Central memory CD4-positive, alpha-beta T cell (primary cell): ENCODE results near the gene CENPU.

Source experiments
- DNase-seq: peaks from one replicate; pipeline ENCODE4 v3.0.0; 2022

CENPU gene

DNA sequence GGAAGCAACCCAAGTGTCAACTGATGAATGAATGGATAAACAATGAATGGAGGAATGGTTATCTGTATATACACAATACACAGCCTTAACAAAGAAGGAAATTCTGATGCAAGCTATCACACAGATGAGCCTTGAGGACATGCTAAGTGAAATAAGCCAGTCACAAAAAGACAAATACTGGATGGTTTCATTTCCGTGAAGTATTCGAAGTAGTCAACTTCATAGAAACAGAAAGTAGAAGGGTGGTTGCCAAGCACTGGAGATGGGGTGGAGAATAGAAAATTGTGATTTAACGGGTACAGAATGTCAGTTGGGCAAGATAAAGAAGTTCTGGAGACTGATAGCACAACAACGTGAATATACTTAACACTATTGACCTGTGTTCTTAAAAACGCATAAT, 28.2 kb downstream of the CENPU start:
- no peak for DNase-seq

DNA sequence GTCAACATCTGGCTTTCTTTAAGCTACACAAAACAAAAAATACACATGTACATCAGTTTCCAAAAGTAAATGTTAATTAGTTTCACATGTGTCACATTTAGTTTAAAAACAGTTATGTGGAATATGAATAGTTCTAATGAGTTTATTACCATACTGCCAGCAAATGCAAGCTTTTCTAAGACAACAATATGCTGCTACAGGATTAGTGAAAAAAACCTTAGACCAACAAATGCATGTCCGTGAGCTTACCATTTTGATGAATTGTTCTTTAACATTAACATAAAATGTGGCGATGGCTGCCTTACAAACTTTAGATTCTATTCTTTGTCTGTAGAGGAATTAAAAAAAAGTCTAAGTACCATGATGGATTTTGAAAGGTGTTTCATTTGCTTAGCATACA, 31.8 kb downstream of the CENPU start:
- no peak for DNase-seq

DNA sequence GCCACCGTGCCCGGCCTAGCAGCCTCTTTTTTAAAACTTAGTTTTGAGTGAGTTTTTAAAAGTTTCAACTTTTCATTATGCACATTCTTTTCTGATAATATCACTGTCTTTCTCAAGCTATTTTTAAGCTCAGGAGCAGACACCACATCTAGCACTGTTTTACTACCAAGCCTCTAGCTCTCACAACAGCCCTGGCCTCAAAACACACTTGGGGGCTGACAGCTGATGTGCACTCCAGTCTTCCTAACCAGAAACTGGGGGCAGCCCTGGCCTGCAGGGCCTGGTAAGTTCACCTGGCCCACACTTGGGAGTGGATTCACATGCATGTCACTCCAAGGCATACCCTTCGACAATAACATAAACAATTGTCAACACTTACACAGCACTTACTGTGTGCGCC, 34.0 kb downstream of the CENPU start:
- no peak for DNase-seq

DNA sequence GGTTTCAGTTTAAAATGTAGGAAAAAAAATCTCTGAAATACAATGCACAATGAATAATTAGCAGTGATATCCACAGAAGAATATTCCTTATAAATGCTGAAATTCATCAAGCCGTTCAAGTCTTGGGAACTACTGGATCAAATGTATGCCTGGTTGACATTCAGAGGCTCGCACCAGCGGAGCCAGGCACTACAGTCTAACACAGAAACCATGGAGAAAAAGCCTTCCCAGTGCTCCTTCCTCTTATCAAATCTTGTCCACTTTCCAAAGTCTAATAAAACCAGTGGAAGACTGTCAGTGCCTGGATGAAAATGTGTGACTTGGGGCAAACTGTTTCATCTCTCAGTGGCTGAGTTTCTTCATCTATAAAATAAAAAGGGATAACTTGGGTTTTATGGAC, 35.9 kb downstream of the CENPU start:
- no peak for DNase-seq

DNA sequence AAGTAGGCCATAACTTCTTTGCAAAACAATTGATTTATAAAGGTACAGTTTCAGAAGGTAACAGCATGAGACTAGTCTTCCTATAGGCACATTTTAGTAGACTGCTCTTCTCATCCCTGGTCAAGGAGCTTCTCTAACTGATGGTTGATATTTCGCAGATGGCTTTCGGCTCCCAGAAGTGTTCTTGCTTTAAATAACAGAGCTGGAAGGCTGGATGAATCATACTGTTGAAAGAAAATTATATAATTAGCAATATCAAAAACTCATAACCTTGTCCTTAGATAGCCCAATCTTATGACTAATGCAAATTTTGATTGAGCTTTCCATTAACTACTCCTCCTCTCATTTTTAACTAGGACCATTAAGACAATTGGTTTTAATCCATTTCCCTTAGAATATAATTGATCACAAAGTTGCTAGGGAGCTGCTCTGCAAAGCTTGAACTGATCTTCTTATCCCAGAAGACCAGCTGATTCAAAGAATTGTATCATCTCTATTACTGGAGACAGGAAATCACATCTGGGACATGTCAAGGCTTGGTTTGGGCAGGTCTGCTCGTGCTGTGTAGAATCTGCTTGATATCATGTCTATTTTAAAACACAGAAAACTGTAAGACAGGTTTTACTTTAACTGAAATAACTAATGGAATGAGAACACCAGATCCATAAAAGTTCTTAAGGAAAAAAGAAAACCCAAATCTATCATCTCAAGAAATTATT, 38.6 kb downstream of the CENPU start:
- DNase-seq = no peak

DNA sequence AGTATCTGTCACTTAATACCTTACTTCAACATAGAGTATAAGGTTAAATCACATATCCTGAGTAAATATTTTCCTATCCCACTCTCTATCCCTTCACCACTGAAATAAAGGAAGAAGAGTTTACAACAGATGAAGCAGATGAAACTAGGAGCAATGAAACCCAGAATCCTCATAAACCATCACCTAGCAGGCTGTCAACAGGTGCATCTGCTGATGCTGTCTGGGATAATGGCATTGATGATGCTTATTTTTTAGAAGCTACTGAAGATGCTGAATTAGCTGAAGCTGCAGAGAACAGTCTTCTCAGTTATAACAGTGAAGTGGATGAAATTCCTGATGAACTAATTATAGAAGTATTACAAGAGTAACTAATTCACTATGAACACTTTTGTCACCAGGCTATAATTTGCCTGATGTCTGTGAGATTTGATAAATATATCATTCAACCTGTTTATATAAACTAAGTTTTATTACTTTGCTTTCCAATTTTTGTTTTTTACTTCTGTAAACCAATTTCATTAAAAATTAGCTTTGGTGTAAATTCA, 39.4 kb downstream of the CENPU start:
- DNase-seq = no peak

DNA sequence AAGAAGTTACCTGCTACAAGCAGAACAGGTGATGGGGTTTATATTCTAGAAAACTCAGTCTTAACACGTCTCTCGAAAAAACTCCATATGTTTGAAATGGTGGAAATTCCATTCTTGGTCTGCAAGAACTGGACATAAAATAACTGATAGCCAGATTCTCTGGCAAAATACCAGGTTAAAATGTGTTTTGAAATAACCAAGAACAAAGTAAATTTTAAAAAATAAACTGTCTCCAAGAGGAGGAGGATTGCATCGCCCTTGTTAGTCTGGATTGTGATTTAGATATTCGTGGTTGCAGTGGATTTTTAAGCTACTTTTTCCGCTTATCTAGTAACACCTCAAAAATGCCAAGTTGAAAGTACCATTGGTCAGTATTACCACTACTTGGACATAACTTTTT, 40.8 kb downstream of the CENPU start:
- no peak for DNase-seq

DNA sequence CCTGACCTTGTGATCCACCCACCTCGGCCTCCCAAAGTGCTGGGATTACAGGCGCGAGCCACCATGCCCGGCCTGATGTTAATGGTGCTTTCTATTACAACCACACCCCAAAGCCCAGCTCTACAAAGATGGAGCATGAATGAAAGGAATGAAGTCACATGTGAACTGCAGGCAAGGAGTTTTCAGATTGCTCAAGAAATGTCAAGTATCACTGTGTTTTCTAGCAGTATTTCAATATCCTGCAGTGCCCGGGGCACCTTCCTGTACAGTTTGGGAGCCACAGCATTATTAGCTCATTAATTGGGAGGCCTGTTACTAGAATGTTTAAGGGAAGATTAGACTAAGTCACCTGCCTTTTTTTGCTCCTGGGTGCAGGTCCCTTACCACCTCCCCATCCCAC, 44.2 kb downstream of the CENPU start:
- no peak for DNase-seq

DNA sequence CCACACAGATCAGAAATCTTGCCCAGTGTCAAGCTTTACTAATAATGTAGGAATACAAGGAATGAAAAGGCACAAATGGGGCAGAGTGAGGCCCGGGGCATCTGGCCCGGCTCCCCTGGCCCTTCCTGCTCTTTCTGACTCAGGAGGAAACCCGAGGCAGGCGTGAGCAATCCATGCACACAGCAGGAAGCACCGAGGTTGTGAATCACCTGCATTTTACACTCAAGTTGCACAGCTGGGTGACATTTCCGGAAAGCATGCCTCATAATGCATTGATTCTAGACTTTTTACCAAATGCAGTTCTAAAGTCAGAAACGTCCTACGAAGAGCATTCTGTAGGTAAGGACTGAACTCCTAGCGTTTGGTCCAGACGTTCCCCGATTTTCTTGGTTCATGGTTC, 45.4 kb downstream of the CENPU start:
- DNase-seq = no peak

DNA sequence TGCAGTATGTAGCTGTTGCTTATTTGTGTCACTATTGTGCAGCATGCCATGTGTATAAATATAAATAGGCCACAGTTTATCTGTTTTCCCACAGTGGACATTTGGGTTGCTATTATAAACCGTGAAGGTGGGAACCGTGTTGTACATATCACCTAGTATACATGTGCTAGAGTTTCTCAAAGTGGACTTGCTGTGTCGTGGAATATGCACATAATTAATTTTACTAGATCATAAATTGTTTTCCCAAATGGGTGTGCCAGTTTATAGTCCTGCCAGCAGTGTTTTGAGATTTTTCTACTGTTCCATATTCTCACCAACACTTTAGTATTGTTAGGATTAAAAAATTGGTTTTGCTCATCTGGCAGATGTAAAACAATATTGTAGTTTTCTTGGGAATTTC, 45.9 kb downstream of the CENPU start:
- DNase-seq = no peak

DNA sequence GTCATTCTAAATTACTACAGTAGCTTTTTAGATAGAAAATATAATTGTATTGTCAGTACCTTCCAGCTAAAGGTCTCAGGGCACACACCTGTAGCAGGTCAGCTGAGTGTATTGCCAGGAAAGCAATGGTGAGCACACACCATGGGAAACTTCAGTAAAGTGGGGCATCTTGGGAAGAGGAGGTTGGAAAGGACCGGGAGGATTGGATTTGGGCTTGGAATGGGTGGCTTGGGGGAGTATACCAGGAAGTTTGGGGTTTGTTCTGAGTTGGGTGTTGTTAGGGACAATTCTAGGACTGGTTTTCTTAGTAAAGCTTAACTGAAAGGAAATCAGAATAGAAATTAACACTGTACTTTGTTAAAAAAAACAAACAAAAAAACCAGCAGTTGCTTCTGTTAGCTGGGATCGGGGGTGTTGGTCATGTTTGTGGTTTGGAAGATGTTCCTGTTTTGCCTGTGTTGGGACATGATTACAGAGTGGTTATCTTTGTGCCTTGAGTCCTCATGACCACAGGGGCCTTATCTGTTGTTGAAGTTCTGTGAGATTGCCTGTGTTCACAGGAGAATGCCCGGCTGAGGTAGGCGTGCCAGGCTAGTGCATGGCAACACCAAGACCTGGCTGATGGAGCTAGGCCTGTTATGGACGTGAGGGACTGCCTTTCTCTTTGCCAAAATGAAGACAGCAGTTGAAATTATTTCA, 49.3 kb downstream of the CENPU start:
- DNase-seq = no peak

DNA sequence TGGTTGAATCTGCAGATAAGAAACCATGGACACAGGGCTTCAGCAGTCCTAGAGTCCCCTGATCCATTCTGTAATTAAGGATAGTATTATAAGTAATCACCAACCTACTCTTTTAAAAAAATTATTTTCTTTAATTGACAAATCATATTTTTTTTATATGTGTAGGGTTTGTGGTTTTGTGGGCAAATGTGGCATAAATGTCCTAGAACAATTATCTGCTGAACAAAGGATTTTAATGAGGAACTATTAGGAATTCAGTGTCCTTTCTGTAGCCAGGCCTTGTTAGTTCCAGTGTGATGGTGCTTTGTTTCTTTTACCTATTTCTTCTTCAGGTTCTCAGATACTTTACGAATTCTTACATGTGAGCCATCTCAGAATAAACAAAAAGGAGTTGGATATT, 52.0 kb downstream of the CENPU start:
- no peak for DNase-seq

DNA sequence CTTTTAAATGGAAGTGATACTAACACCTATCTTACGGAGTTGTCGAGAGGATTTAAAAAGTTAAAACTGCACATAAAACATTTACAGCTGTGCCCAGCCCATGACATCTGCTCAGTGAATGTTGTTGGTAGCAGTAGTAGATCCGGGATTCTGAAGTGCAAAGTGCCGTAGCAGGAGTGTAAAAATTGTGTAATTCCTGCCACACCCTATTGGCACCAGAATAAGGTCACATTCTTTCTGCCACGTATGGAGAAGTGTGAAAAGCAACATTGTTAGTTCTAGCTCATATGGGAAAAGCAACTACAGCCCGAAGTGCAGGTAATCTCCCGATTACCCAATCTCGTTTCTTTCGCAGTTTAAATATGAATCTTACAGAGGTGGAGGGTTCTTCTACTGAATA, 53.2 kb downstream of the CENPU start:
- DNase-seq = no peak

DNA sequence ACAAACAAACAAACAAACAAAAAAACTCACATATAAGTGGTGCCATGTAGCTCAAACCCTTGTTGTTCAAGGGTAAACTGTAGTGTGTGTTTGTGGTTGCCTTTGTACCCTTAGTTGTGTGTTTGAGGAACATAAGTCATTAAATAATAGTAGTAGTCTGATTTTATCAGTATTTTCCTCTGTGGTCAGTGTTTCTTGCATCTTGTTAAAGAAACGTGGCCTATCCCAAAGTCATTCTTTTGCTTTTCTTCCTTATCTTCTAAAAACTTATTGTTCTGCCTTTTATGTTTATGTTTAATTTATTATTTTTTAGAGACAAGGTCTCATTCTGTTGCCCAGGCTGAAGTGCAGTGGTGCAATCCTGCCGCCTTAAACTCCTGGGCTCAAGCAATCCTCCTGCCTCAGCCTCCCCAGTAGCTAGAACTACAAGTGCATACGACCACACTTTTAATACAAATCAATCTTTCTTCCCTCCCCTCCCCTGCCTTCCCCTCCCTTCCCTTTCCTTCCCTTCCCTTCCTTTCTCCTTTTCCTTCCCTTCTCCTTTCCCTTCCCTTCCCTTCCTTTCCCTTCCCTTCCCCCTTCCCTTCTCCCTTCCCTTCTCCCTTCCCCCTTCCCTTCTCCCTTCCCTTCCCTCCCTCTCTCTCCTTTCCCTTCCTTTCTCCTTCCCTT, 57.9 kb downstream of the CENPU start:
- no peak for DNase-seq

DNA sequence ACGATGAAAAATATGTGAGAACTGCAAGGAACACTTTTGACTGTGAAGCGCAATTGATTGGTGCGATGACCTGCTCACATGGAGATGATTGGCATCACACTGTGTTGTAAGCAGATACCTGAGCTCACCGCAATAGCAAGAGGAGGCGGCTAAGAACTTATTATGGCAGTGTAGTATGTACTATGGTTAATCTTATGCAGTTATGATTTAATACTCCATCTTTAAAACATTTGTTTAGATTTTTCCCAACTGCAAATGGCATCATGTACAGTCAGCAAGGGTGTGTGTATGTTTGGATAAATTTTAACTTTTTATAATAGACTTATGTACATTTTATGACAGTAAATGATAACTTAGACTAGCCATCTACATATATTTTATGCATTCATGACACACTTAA, 58.9 kb downstream of the CENPU start:
- no peak for DNase-seq

DNA sequence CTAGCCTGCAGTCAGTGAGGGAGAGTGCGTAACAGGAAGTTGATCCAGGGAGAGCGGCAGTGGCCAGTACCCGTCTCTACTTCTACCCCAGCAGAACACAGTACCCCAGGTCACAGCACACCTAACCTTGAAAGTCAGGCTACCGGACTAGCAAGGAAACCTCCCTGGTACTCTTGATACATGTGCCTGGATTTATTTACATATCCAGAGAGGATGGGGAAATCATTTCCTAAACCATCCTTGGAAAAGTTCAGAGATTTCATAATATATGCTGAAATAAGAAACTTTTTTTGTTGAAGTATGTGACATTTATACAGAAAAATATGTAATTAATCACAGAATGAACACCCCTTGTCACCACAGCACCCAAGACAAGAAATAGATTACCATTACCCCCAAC, 59.9 kb downstream of the CENPU start:
- DNase-seq = no peak

DNA sequence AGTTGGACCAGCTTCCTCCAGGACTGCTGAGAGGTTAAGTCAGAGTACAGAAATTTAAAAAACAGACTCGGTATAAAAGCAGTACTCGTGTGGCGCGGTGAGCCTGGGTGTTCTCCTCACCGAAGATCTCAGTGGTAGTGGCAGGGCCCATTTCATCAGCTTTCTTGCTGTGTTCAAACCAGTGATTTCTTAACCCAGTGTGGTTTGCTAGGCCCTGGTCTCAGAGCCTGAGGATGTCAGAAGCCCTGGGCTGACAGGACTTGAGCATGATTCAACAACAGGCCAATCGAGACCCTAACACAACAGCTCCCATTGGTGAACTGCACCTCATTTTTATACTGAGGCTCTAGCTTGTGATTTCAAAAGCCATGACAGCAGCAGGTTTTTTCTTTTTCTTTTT, 61.2 kb downstream of the CENPU start:
- no peak for DNase-seq

DNA sequence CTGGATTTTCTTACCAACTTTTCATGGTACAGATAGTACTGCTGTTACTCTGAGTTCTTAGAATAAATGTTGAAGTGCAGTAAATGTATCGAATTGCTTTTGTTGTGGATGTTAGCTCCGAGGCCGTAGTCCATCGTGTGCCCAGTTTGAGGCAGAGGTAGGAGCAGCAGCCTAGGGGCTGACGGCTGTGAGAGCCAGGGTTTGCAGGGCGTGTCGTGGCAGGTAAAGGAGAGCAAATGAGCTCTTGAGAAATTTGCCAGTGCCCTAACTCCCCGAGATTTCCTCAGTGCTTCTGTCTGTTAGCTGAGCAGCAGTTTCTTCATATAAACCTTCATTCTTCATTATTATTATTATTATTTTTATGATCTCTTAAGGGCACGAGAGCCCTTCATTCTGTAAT, 62.8 kb downstream of the CENPU start:
- no peak for DNase-seq

DNA sequence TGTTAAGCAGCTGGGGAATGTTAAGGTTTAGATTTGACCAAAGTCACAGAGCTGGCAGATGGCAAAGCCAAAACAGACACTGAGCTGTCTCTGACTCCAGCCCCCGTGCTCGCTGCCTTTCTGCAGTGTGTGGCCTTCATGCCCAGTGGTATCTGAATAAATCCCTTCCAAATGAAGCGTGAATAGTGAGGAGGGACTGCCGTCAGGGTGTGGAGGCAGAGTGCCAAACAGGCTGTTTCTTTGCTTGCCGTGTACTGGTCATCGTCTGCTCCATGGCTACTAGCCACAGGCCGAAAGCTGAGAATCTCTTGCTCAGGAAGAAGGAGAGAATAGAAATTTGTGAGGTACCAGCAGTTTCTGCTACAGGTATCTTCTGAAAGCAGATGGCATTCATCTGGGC, 64.6 kb downstream of the CENPU start:
- no peak for DNase-seq

DNA sequence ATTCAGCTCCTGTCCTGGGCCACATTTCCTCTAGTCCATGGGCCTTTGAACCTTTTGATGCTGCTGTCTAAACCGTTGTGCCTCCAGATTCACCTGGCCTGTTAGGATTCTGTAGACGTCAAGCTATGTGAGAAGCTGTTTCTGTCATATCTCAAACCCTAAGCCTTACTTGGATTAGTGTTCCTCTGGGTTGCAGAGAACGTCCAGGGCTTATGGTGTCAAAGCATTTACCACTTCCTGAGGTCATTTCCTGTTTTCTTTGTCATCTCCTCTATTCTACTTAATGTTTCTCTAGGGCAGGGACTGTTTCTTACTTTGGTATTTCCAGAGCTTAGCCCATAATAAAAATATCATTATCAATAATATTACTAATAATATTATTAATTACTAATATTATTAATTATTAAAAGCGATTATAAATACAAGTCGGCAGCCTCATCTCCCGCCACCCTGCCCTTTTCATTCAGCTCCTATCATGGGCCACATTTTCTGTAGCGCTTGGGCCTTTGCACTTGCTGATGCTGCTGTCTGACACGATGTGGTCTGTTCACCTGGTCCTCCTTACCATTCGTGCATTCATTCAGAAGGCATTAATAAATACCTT, 65.3 kb downstream of the CENPU start:
- DNase-seq = no peak

DNA sequence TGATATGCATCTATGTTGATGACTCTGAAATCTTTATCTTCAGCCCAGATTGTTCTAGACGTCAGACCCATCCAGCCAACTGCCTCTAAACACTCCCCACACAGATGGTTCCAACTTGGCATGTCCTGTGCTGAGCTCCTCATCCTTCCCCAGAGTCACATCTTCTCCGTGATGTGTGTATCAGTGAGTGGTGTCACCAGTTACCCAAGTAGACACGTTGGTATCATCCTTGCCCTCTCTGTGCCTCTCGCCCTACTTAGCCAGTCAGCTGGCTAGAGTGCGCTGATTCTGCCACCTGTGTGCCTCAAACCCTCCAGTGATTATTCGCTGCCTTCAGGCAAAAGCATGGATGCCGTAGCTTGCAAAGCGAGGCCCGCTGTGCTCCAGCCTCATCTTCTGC, 65.8 kb downstream of the CENPU start:
- no peak for DNase-seq

DNA sequence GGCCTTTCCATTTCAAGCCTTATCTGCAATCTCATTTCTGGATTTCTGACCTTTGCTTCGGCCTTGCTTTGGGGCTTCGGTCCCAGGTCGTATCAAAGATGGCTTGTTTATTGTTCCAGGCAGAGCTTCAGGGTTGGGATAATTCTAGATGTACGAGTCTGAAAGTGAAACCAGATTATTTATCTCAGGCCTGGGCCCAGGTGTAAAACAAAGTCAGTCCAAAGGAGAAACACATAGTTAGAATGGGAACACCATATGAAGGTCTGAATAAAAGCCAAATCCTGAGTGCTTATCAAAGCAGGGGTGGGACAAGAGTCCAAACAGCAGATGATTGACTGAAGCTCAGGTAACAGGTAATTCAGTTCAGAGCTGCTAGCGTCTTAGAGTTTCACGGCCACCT, 67.2 kb downstream of the CENPU start:
- no peak for DNase-seq

DNA sequence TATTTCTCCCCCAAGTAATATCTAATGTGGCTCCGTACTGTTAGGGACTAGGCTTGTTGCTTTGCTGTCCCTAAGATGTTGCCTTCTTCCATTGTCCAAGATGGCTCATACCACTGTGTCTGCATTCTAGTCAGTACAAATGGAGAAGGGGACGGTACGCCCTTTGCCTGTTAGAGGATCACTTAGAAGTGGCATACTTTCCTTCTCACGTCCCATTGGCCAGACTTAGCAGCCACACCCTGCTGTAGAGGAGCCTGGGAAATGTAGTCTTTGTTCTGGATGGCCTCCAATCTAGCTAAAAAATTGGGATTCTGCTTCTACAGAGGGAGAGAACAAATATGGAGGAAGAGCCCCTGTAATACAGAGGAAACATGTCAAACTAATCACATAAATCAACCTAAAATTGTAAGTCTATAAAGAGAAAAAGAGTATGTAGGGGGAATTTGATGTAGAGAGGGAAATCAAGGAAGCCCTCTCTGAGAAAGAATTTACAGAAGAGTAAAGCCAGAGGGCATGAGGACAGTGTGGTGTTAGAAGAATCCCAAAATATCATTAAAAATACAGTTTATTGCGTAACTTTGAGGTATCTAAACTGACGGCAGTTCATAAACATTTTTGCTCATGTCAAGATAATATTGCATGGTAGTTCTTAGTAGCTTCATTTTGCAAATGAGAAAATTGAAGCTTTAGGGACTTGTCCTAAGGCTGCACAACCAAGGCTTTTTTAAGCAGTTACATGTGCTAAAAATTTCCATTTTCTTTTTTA, 69.3 kb downstream of the CENPU start:
- DNase-seq = no peak
